WERI-Rb-1 (cell line): ENCODE results near the gene TSPAN15.
A peak's percentile ranks its signal among the peaks of the same experiment; 100 is the strongest.
"Not testable (repeated sequence)": the region's sequence is repeated elsewhere in the genome, so short reads cannot be mapped to it uniquely, and the experiment has no call there.

Experiments used
- DNase-seq: peaks from one replicate; pipeline ENCODE4 v3.0.0-alpha.2; 2020
- H3K27ac ChIP-seq: fragments of 250-450 bp; sonication (Bioruptor Pico); 2 replicates; pipeline ENCODE4 v1.5.1; 2020; ENCODE audit warnings: mild to moderate bottlenecking, moderate library complexity
- H3K27me3 ChIP-seq: fragments of 250-450 bp; sonication (Bioruptor Pico); 2 replicates; pipeline ENCODE4 v1.5.1; 2021; ENCODE audit warnings: mild to moderate bottlenecking, low read depth, moderate library complexity; ENCODE audit not compliant: insufficient read depth, severe bottlenecking
- H3K36me3 ChIP-seq: fragments of 250-450 bp; sonication (Bioruptor Pico); 2 replicates; pipeline ENCODE4 v1.5.1; 2020; ENCODE audit warnings: mild to moderate bottlenecking, moderate library complexity
- H3K4me3 ChIP-seq: 2 replicates; pipeline ENCODE4 v1.5.1; 2011; ENCODE audit warnings: low read depth, mild to moderate bottlenecking, control low read depth, low read length
- H3K9me3 ChIP-seq: fragments of 250-450 bp; sonication (Bioruptor Pico); 2 replicates; pipeline ENCODE4 v1.5.1; 2021; ENCODE audit warnings: mild to moderate bottlenecking, moderate library complexity; ENCODE audit not compliant: severe bottlenecking
- TF ChIP-seq, protein P1 (sequence below): IDR thresholded peaks from 2 replicates; pipeline ENCODE4 v1.5.1; 2011; ENCODE audit warnings: low read depth, mild to moderate bottlenecking, control low read depth, inconsistent platforms, low read length

TSPAN15 gene

DNA sequence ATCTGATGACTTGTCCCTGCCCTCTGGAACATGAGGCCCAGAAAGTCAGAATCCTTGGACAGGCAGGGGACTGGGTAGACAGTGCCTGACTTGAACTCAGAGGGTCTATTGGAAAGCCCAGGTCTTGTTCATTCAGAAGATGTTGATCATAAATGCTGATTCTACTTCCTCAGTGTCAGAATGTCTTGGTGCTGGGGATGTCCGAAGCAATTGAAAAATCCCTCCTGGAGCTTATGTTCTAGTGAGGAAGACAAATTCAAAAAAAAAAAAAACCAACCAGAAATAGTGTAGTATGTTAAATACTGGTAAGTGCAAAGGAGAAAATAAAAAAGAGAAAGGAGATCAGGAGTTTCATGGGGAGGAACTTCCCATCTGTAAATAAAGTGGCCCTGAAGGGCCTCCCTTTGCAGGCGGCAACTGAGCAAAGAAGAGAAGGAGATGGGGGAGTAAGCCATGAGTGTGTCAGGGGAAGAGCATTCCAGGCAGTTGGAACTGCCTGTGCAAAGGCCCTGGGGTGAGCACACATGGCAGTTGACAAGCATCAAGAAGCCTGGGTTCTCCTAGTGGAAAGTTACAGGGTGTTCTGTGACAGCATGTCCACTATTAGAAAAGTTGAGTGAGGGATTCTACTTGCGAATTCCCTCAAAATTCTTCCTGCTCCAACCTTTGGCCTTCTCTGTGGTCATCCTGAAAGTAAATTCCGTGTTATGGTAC, 30.7 kb downstream of the TSPAN15 start:
- DNase-seq = no peak
- Histone ChIP-seq H3K36me3 (no peaks in the 10 kb centered on the region), H3K9me3 (no peaks in the 10 kb centered on the region), H3K4me3 (no peak overlapping the region), H3K27me3 (no peaks in the 10 kb centered on the region), H3K27ac (peak overlapping the region; percentile 24)
- TF ChIP-seq, protein P1, sequence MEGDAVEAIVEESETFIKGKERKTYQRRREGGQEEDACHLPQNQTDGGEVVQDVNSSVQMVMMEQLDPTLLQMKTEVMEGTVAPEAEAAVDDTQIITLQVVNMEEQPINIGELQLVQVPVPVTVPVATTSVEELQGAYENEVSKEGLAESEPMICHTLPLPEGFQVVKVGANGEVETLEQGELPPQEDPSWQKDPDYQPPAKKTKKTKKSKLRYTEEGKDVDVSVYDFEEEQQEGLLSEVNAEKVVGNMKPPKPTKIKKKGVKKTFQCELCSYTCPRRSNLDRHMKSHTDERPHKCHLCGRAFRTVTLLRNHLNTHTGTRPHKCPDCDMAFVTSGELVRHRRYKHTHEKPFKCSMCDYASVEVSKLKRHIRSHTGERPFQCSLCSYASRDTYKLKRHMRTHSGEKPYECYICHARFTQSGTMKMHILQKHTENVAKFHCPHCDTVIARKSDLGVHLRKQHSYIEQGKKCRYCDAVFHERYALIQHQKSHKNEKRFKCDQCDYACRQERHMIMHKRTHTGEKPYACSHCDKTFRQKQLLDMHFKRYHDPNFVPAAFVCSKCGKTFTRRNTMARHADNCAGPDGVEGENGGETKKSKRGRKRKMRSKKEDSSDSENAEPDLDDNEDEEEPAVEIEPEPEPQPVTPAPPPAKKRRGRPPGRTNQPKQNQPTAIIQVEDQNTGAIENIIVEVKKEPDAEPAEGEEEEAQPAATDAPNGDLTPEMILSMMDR = no peak

GRCh38 chr10:69483963-69484362, 32.7 kb downstream of the TSPAN15 start:
- Histone ChIP-seq H3K36me3 (no peaks in the 10 kb centered on the region), H3K9me3 (peaks cover 5% of the 10 kb centered on the region), H3K27me3 (no peaks in the 10 kb centered on the region), H3K4me3 (no peak overlapping the region), H3K27ac (no peak overlapping the region)
- TF ChIP-seq, protein P1 = no peak
- DNase-seq = no peak

DNA sequence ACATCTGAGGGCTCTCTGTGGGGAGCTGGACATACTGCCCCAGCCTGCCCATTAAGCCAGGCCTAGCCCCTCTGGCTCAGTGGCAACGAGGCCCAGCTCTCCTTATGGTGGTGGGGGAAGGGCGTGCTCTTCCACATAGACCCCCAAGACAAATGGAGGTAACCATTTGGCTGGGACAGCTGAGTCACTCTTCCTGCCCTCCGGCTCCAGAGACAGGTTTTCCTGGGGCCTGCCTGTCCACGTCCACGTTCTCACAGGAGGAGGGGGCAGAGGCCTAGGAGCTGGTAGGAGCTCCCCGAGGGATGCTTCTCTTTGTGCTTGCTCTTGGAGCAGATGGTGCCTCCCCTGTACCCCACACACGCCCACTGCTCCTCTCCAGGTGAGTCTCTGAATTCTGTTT, 33.5 kb downstream of the TSPAN15 start:
- H3K9me3 ChIP-seq = peaks cover 11% of the 10 kb centered on the region
- DNase-seq = no peak
- TF ChIP-seq, protein P1 = no peak
- no peak overlapping the region for H3K27ac ChIP-seq
- no peaks in the 10 kb centered on the region for H3K36me3 ChIP-seq
- no peak overlapping the region for H3K4me3 ChIP-seq
- H3K27me3 ChIP-seq = no peaks in the 10 kb centered on the region

DNA sequence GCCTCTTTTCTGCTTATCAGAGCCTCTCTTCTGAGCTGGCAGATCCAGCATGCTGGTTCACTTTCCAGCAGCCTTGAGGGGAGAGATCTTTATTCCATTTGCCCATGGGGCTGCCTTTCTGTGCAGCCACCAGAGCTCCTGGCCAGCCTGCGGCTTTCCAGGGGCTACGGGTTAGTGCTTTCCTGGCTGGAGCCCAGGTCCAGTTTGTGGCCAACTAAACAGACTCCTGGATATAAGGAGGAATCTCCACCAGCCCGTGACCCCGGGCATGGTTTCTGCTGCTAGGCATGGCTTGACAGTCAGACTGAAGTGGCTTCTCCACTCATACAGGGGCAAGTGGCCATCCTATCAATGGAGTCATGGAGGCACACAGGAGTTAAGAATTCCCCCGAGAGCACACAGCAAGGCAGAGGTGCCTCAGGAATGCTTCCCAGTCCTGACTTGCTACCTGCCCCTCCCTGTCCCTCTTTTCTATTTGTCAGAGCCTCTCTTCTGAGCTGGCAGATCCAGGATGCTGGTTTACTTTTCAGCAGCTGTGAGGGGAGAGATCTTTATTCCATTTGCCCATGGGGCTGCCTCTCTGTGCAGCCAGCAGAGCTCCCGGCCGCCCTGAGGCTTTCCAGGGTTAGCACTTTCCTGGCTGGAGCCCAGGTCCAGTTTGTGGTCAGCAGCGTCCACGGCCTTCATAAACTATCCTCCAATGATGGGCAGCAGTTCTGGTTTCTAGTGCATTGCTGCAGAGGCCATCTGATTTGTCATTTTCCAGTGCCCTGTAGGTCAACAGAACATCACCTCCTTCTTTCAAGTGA, 35.9 kb downstream of the TSPAN15 start:
- TF ChIP-seq, protein P1 = no peak
- no peak for DNase-seq
- Histone ChIP-seq H3K27me3 (no peaks in the 10 kb centered on the region), H3K36me3 (no peaks in the 10 kb centered on the region), H3K4me3 (no peak overlapping the region), H3K27ac (no peak overlapping the region), H3K9me3 (peaks cover 12% of the 10 kb centered on the region)

DNA sequence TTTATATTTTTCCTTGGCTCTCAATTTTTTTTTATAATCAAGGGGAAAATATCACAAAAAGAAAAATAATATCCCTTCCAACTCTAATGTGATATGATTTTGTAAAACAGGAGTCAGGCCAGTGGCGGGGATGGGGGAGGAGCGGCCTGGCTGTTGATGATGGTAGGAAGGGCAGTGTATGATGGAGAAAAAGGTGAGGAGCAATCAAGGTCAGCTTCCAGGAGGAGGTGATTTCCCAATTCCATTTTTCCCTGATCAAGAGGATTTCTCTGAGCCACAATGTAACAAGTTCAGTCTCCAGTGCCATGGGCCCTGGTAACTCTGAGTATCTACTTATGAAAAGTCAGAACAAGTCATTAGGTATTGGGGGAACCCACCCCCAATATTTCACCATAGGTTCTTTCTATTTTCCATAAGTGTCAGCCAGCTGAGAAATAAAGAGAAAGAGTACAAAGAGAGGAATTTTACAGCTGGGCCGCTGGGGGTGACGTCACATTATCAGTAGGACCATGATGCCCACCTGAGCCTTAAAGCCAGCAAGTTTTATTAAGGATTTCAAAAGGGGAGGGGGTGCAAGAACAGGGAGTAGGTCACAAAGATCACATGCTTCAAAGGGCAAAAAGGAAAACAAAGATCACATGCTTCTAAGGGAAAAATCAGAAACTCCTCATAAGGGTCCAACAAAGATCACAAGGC, 37.0 kb downstream of the TSPAN15 start:
- DNase-seq, H3K27me3 ChIP-seq, H3K4me3 ChIP-seq, H3K27ac ChIP-seq, H3K36me3 ChIP-seq: not testable (repeated sequence)
- H3K9me3 ChIP-seq = peaks cover 12% of the 10 kb centered on the region

- DNase-seq, H3K27ac ChIP-seq, H3K36me3 ChIP-seq, H3K27me3 ChIP-seq, H3K4me3 ChIP-seq: not testable (repeated sequence)
- peaks cover 12% of the 10 kb centered on the region for H3K9me3 ChIP-seq
These were observed 37.6 kb downstream of the TSPAN15 start for GRCh38 chr10:69488856-69489255.
